Measurements from ENCODE around the gene ARID3A.

The ARID3A gene

GRCh38 chr19:920051-920864, 5.6 kb upstream of the ARID3A start:
- Histone ChIP-seq H3K9me2 (replicated peaks; ENCODE audit: insufficient read depth, low read length) (no peaks in the 10 kb centered on the region), H3K27me3 (replicated peaks; ENCODE audit: insufficient read depth, low read length) (peaks cover 46% of the 10 kb centered on the region), H3K9me3 (replicated peaks; ENCODE audit: insufficient read depth, low read length) (no peaks in the 10 kb centered on the region), H3K9ac (ENCODE audit: low read length) (no peak overlapping the region), H2AFZ (ENCODE audit: low read length) (no peak overlapping the region), H3K4me2 (ENCODE audit: low read depth, low read length) (0 out of 2 replicates have a peak overlapping the region, but pooled peaks have one; percentile 22), H3F3A (ENCODE audit: insufficient read depth, low read length) (peaks cover 12% of the 10 kb centered on the region; the same call in 1 of the 2 replicates), H4K20me1 (ENCODE audit: insufficient read depth, low read length) (no peaks in the 10 kb centered on the region), H3K36me3 (replicated peaks; ENCODE audit: insufficient read depth, low read length) (no peaks in the 10 kb centered on the region), H3K79me2 (ENCODE audit: low read length) (no peaks in the 10 kb centered on the region), H3K4me3 (ENCODE audit: low read length) (peak overlapping the region; percentile 28; the same call in 1 of the 2 replicates), H3K4me1 (ENCODE audit: low read length) (peaks cover 5% of the 10 kb centered on the region), H3K27ac (ENCODE audit: low read length) (no peak overlapping the region)
- TF ChIP-seq EZH2phosphoT487 (IDR thresholded peaks at IDR 0.05; ENCODE audit: low read length): no peak
- no peak for TF ChIP-seq CTCF (IDR thresholded peaks at IDR 0.05; ENCODE audit: low read length)
- TF ChIP-seq EZH2 (optimal IDR thresholded peaks at IDR 0.05; ENCODE audit: low read depth, low read length): no peak
- DNase-seq: peak; percentile 10

GRCh38 chr19:924553-925086, 1.2 kb upstream of the ARID3A start:
- peak overlapping the region; percentile 91 for H3K27ac ChIP-seq (ENCODE audit: low read length)
- peak overlapping the region; percentile 85 for H3K4me3 ChIP-seq (ENCODE audit: low read length)
- H4K20me1 ChIP-seq (ENCODE audit: insufficient read depth, low read length): no peaks in the 10 kb centered on the region
- H3K79me2 ChIP-seq (ENCODE audit: low read length): peaks cover 29% of the 10 kb centered on the region
- H2AFZ ChIP-seq (ENCODE audit: low read length): peak overlapping the region; percentile 92
- no peaks in the 10 kb centered on the region for H3K9me3 ChIP-seq (replicated peaks; ENCODE audit: insufficient read depth, low read length)
- no peaks in the 10 kb centered on the region for H3K9me2 ChIP-seq (replicated peaks; ENCODE audit: insufficient read depth, low read length)
- TF ChIP-seq EZH2phosphoT487 (IDR thresholded peaks at IDR 0.05; ENCODE audit: low read length): no peak
- no peak for TF ChIP-seq EZH2 (optimal IDR thresholded peaks at IDR 0.05; ENCODE audit: low read depth, low read length)
- TF ChIP-seq CTCF (IDR thresholded peaks at IDR 0.05; ENCODE audit: low read length): no peak
- H3K27me3 ChIP-seq (replicated peaks; ENCODE audit: insufficient read depth, low read length): peaks cover 17% of the 10 kb centered on the region
- peak overlapping the region; percentile 94 for H3K4me2 ChIP-seq (ENCODE audit: low read depth, low read length)
- peaks cover 5% of the 10 kb centered on the region for H3K4me1 ChIP-seq (ENCODE audit: low read length)
- H3K36me3 ChIP-seq (replicated peaks; ENCODE audit: insufficient read depth, low read length): no peaks in the 10 kb centered on the region
- peak; percentile 84 for DNase-seq
- H3K9ac ChIP-seq (ENCODE audit: low read length): peak overlapping the region; percentile 82
- peaks cover 18% of the 10 kb centered on the region; the same call in 1 of the 2 replicates for H3F3A ChIP-seq (ENCODE audit: insufficient read depth, low read length)

- no peaks in the 10 kb centered on the region for H3K36me3 ChIP-seq (replicated peaks; ENCODE audit: insufficient read depth, low read length)
- DNase-seq: peak; percentile 85
- peaks cover 12% of the 10 kb centered on the region for H3K27me3 ChIP-seq (replicated peaks; ENCODE audit: insufficient read depth, low read length)
- H3K4me1 ChIP-seq (ENCODE audit: low read length): peaks cover 5% of the 10 kb centered on the region
- H3K79me2 ChIP-seq (ENCODE audit: low read length): peaks cover 29% of the 10 kb centered on the region
- no peak for TF ChIP-seq CTCF (IDR thresholded peaks at IDR 0.05; ENCODE audit: low read length)
- TF ChIP-seq EZH2 (optimal IDR thresholded peaks at IDR 0.05; ENCODE audit: low read depth, low read length): no peak
- TF ChIP-seq EZH2phosphoT487 (IDR thresholded peaks at IDR 0.05; ENCODE audit: low read length): no peak
- peak overlapping the region; percentile 94 for H3K4me2 ChIP-seq (ENCODE audit: low read depth, low read length)
- H3K4me3 ChIP-seq (ENCODE audit: low read length): peak overlapping the region; percentile 85
- H4K20me1 ChIP-seq (ENCODE audit: insufficient read depth, low read length): no peaks in the 10 kb centered on the region
- H3K9me2 ChIP-seq (replicated peaks; ENCODE audit: insufficient read depth, low read length): no peaks in the 10 kb centered on the region
- H3K27ac ChIP-seq (ENCODE audit: low read length): peak overlapping the region; percentile 91
- H3F3A ChIP-seq (ENCODE audit: insufficient read depth, low read length): peaks cover 18% of the 10 kb centered on the region; the same call in 1 of the 2 replicates
- no peaks in the 10 kb centered on the region for H3K9me3 ChIP-seq (replicated peaks; ENCODE audit: insufficient read depth, low read length)
- peak overlapping the region; percentile 92 for H2AFZ ChIP-seq (ENCODE audit: low read length)
- peak overlapping the region; percentile 82 for H3K9ac ChIP-seq (ENCODE audit: low read length)
These were observed 729 bp upstream of the ARID3A start for GRCh38 chr19:925087-925525.

All from MM.1S (cell line).